Fibroblast of lung (primary cell): ENCODE data around the gene NAXD. TPM values are rescaled to one million over a fixed set of nuclear protein-coding genes. Genes with fewer than 3 reads are reported as not detected.

Experiments used
- DNase-seq, 2 donors: peaks; one replicate each; pipeline versions ENCODE4 v3.0.0 to v3.0.0-alpha.2; 2010; ENCODE audit warnings: low read depth in 2 of 2
- H2AFZ ChIP-seq: 2 replicates; pipeline ENCODE4 v1.5.1; 2012; ENCODE audit warnings: low read length, control low read depth, inconsistent platforms
- H3K27ac ChIP-seq: 2 replicates; pipeline ENCODE4 v1.5.1; 2011; ENCODE audit warnings: low read length, control low read depth; ENCODE audit not compliant: insufficient read depth
- H3K27me3 ChIP-seq: 2 replicates; pipeline ENCODE4 v1.5.1; 2011; ENCODE audit warnings: mild to moderate bottlenecking, low read length; ENCODE audit not compliant: control insufficient read depth, insufficient read depth
- H3K36me3 ChIP-seq: 2 replicates; pipeline ENCODE4 v1.5.1; 2011; ENCODE audit warnings: low read length; ENCODE audit not compliant: control insufficient read depth, insufficient read depth
- H3K4me1 ChIP-seq: 2 replicates; pipeline ENCODE4 v1.5.1; 2011; ENCODE audit warnings: low read length; ENCODE audit not compliant: control insufficient read depth, insufficient read depth; ENCODE audit errors: extremely low read depth
- H3K4me2 ChIP-seq: 2 replicates; pipeline ENCODE4 v1.5.1; 2011; ENCODE audit warnings: low read length, control low read depth; ENCODE audit not compliant: insufficient read depth; ENCODE audit errors: extremely low read depth
- H3K4me3 ChIP-seq, 4 experiments: fragments of 200-600 bp in 1 of 4; sonication (generic) in 1 of 4; replicated peaks in 1 of 4; 2 replicates each; pipeline ENCODE4 v1.5.1; 2011 to 2016; ENCODE audit warnings: low read length in 4 of 4, low read depth in 3 of 4, mild to moderate bottlenecking in 3 of 4, control low read depth in 2 of 4, inconsistent platforms in 1 of 4, mixed read lengths in 1 of 4; ENCODE audit not compliant: insufficient read depth in 1 of 4; ENCODE audit errors: control extremely low read depth in 1 of 4
- H3K79me2 ChIP-seq: 2 replicates; pipeline ENCODE4 v1.5.1; 2012; ENCODE audit warnings: mild to moderate bottlenecking, low read length, inconsistent platforms; ENCODE audit not compliant: control insufficient read depth, insufficient read depth
- H3K9ac ChIP-seq: 2 replicates; pipeline ENCODE4 v1.5.1; 2011; ENCODE audit warnings: mild to moderate bottlenecking, low read length, control low read depth; ENCODE audit not compliant: insufficient read depth
- H3K9me3 ChIP-seq: 2 replicates; pipeline ENCODE4 v1.5.1; 2012; ENCODE audit warnings: low read depth, low read length; ENCODE audit not compliant: control insufficient read depth, insufficient read depth
- H4K20me1 ChIP-seq: 2 replicates; pipeline ENCODE4 v1.5.1; 2011; ENCODE audit warnings: low read length; ENCODE audit not compliant: control insufficient read depth, insufficient read depth; ENCODE audit errors: extremely low read depth
- CTCF ChIP-seq, 2 donors: IDR thresholded peaks in 1 of 2; conservative IDR thresholded peaks in 1 of 2; 1 replicate in 1 of 2; 2 replicates in 1 of 2; pipeline ENCODE4 v1.5.1; 2011 to 2012; ENCODE audit warnings: low read length in 2 of 2, control low read depth in 1 of 2, inconsistent platforms in 1 of 2, low read depth in 1 of 2, mild to moderate bottlenecking in 1 of 2
- EZH2 ChIP-seq: IDR thresholded peaks from 2 replicates; pipeline ENCODE4 v1.5.1; 2012; ENCODE audit warnings: low read length, control low read depth, mild to moderate bottlenecking; ENCODE audit errors: missing control alignments
- polyA plus RNA-seq, 2 donors: library from polyadenylated mRNA; depleted of rRNA in 1 of 2; stranded (reverse) in 1 of 2; unstranded in 1 of 2; fragments of >200 nt; gene quantifications; 2 replicates each; pipeline ENCODE4 v1.2.1, GENCODE V29; 2011 to 2012; ENCODE audit warnings: missing spikeins in 1 of 2
- total RNA-seq: library from RNA; depleted of rRNA; stranded (reverse); fragments of >200 nt; gene quantifications from 2 replicates; pipeline ENCODE4 v1.2.1, GENCODE V29; 2014

NAXD gene
- total and polyA plus RNA-seq, 2 donors (not counting 1 experiment from before 2014, with no cell fraction given) = 22.4 to 34.0 TPM

GRCh38 chr13:110618780-110619179, 3.4 kb downstream of the NAXD start:
- peaks cover 5% of the 10 kb centered on the region for H3K36me3 ChIP-seq
- H3K4me2 ChIP-seq = no peak overlapping the region
- TF ChIP-seq EZH2 (no peak), CTCF (conservative IDR thresholded peaks at IDR 0.05 in 1 of 2, IDR thresholded peaks at IDR 0.05 in 1 of 2; ENCODE audit: low read depth in 1 of 2, low read length in 2 of 2) (no peak)
- no peak overlapping the region for H3K27ac ChIP-seq
- H3K9me3 ChIP-seq = no peaks in the 10 kb centered on the region
- no peak overlapping the region for H3K9ac ChIP-seq
- no peaks in the 10 kb centered on the region for H3K27me3 ChIP-seq
- H3K4me1 ChIP-seq = peaks cover 10% of the 10 kb centered on the region
- DNase-seq = no peak
- peaks cover 80% of the 10 kb centered on the region for H3K79me2 ChIP-seq
- peaks cover 2% of the 10 kb centered on the region for H4K20me1 ChIP-seq
- H3K4me3 ChIP-seq = no peak overlapping the region
- H2AFZ ChIP-seq = no peak overlapping the region

- Histone ChIP-seq H3K79me2 (peaks cover 91% of the 10 kb centered on the region), H3K36me3 (peaks cover 11% of the 10 kb centered on the region), H3K27me3 (no peaks in the 10 kb centered on the region), H3K9me3 (no peaks in the 10 kb centered on the region), H2AFZ (no peak overlapping the region), H3K4me1 (peaks cover 10% of the 10 kb centered on the region), H3K4me3 (no peak overlapping the region), H4K20me1 (peaks cover 2% of the 10 kb centered on the region), H3K27ac (no peak overlapping the region), H3K4me2 (no peak overlapping the region), H3K9ac (no peak overlapping the region)
- no peak for TF ChIP-seq CTCF (conservative IDR thresholded peaks at IDR 0.05 in 1 of 2, IDR thresholded peaks at IDR 0.05 in 1 of 2; ENCODE audit: low read depth in 1 of 2, low read length in 2 of 2)
- TF ChIP-seq EZH2 = no peak
- DNase-seq = no peak
Measured at GRCh38 chr13:110620596-110620995, 5.3 kb downstream of the NAXD start.

- Histone ChIP-seq H3K4me2 (no peak overlapping the region), H3K79me2 (peaks cover 82% of the 10 kb centered on the region), H3K27me3 (no peaks in the 10 kb centered on the region), H3K9me3 (no peaks in the 10 kb centered on the region), H3K4me1 (no peaks in the 10 kb centered on the region), H3K36me3 (peaks cover 16% of the 10 kb centered on the region), H2AFZ (no peak overlapping the region), H4K20me1 (no peaks in the 10 kb centered on the region), H3K4me3 (no peak overlapping the region), H3K27ac (no peak overlapping the region), H3K9ac (no peak overlapping the region)
- TF ChIP-seq EZH2 = no peak
- TF ChIP-seq CTCF (conservative IDR thresholded peaks at IDR 0.05 in 1 of 2, IDR thresholded peaks at IDR 0.05 in 1 of 2; ENCODE audit: low read depth in 1 of 2, low read length in 2 of 2) = no peak
- DNase-seq = no peak
Measured at GRCh38 chr13:110624766-110625756, 9.7 kb downstream of the NAXD start.
